ENCODE results near the gene DDX23. TPM values are rescaled to one million over a fixed set of nuclear protein-coding genes. Genes with fewer than 3 reads are reported as not detected.

DDX23 gene
- total RNA-seq, 4 donors from 2014 or later, result 66.8 to 85.8 (median 73.0) TPM

GRCh38 chr12:48831257-48831656 is 20.7 kb downstream of the DDX23 start:
- 63 to 83% methylated on average over 3 to 6 of the region's 6 CpGs for WGBS, 2 donors (ENCODE audit: low coverage in 1 of 2)
- no peak for ATAC-seq

DNA sequence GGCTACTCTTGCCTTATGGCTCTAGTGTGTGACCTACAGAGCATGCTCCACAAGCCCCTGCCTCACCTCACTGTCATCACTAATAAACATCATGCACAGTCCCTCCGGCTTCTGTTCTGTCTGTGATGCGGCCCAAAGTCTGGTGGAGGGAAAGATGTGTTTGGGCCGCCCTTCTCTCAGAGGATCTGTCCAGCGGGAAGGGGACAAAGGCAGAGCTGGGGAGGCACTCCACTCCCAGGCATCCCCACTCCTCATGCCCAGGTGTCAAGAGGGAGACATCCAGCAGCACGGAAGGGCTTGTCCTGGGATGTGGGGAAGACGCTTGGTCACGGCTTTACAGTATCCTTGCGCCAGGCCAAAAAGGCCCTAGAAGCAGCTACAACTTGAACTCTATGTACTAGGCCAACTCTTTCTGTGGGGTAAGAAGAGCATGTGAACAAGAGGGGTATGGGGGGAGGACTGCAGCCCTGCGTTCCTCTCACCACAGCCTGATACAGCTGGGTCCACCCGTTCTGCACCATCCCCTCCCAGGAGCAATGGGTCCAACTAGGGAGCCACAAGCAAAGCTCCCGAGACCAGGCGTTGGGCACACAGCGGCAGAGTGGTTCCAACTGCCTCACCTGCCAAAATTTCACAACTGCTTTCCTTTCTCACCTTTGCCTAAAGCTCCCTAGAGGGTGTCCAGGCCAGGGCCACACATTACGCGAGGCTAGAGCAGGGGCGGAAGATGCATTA is 23.0 kb downstream of the DDX23 start:
- no peak for ATAC-seq
- Histone ChIP-seq H3K4me3 (no peak overlapping the region), H3K9me3 (no peaks in the 10 kb centered on the region), H3K4me1 (no peaks in the 10 kb centered on the region), H3K27me3 (no peaks in the 10 kb centered on the region), H3K27ac (no peak overlapping the region), H3K36me3 (peaks cover 0 to 100% of the 10 kb centered on the region in 2 donors)
- no peak for TF ChIP-seq EP300 (IDR thresholded peaks at IDR 0.05)
- 74 to 95% methylated on average over 4 to 7 of the region's 16 CpGs for WGBS, 2 donors (ENCODE audit: low coverage in 1 of 2)

More at GRCh38 chr12:48831257-48831656, 20.7 kb downstream of the DDX23 start:
- TF ChIP-seq POLR2A (IDR thresholded peaks at IDR 0.05) (no peak), EP300 (IDR thresholded peaks at IDR 0.05) (no peak), POLR2AphosphoS5 (IDR thresholded peaks at IDR 0.05) (no peak)
- TF ChIP-seq, protein P1, sequence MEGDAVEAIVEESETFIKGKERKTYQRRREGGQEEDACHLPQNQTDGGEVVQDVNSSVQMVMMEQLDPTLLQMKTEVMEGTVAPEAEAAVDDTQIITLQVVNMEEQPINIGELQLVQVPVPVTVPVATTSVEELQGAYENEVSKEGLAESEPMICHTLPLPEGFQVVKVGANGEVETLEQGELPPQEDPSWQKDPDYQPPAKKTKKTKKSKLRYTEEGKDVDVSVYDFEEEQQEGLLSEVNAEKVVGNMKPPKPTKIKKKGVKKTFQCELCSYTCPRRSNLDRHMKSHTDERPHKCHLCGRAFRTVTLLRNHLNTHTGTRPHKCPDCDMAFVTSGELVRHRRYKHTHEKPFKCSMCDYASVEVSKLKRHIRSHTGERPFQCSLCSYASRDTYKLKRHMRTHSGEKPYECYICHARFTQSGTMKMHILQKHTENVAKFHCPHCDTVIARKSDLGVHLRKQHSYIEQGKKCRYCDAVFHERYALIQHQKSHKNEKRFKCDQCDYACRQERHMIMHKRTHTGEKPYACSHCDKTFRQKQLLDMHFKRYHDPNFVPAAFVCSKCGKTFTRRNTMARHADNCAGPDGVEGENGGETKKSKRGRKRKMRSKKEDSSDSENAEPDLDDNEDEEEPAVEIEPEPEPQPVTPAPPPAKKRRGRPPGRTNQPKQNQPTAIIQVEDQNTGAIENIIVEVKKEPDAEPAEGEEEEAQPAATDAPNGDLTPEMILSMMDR (IDR thresholded peaks at IDR 0.05), result no peak
- Histone ChIP-seq H3K27me3 (no peaks in the 10 kb centered on the region), H3K4me1 (no peaks in the 10 kb centered on the region), H3K9me3 (no peaks in the 10 kb centered on the region), H3K36me3 (peaks cover 0 to 100% of the 10 kb centered on the region in 2 donors), H3K27ac (no peak overlapping the region), H3K4me3 (no peak overlapping the region)

GRCh38 chr12:48828293-48828692 is 23.7 kb downstream of the DDX23 start:
- Histone ChIP-seq H3K36me3 (peaks cover 0 to 100% of the 10 kb centered on the region in 2 donors), H3K9me3 (no peaks in the 10 kb centered on the region), H3K27me3 (no peaks in the 10 kb centered on the region), H3K4me1 (no peaks in the 10 kb centered on the region), H3K27ac (no peak overlapping the region), H3K4me3 (no peak overlapping the region)
- WGBS, 2 donors (ENCODE audit: low coverage in 1 of 2), result no CpG with 5 or more reads among the region's 2 CpGs
- TF ChIP-seq, protein P1 (IDR thresholded peaks at IDR 0.05), result no peak
- no peak for TF ChIP-seq EP300 (IDR thresholded peaks at IDR 0.05)
- TF ChIP-seq POLR2A (IDR thresholded peaks at IDR 0.05), result no peak
- TF ChIP-seq POLR2AphosphoS5 (IDR thresholded peaks at IDR 0.05), result no peak
- ATAC-seq, result no peak

- TF ChIP-seq, protein P1 (IDR thresholded peaks at IDR 0.05), result no peak
- TF ChIP-seq POLR2AphosphoS5 (IDR thresholded peaks at IDR 0.05), result no peak
- TF ChIP-seq POLR2A (IDR thresholded peaks at IDR 0.05), result no peak
- no peak for TF ChIP-seq EP300 (IDR thresholded peaks at IDR 0.05)
- H3K4me1 ChIP-seq, result no peaks in the 10 kb centered on the region
- H3K4me3 ChIP-seq, result no peak overlapping the region
- no peaks in the 10 kb centered on the region for H3K27me3 ChIP-seq
- no peak for ATAC-seq
- H3K36me3 ChIP-seq, result peaks cover 0 to 97% of the 10 kb centered on the region in 2 donors
- no CpG with 5 or more reads among the region's 17 CpGs for WGBS, 2 donors (ENCODE audit: low coverage in 1 of 2)
- no peaks in the 10 kb centered on the region for H3K9me3 ChIP-seq
- H3K27ac ChIP-seq, result no peak overlapping the region
Observed at GRCh38 chr12:48827513-48828096, 24.4 kb downstream of the DDX23 start.

DNA sequence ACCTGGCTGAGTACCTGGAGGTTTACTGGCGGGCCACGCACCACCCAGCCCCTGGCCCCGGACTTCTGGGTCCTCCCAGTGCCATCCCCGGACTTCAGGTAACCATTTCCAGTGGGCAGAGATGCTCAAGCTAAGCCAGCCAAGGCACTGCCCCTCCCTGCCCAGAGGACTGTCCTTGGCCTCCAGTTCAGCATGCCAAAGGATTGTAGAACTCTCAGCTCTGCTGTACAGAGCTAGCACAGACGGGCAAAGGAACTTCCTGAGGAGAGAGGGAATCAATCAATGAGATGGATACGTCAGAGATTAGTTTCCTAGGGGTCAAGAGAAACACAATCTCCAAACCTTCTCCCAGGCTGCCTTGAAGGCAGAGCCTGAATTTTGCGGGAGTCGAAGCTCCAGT is 24.9 kb downstream of the DDX23 start:
- no peaks in the 10 kb centered on the region for H3K4me1 ChIP-seq
- no peaks in the 10 kb centered on the region for H3K27me3 ChIP-seq
- no peak overlapping the region for H3K27ac ChIP-seq
- ATAC-seq, result no peak
- WGBS, 2 donors (ENCODE audit: low coverage in 1 of 2), result 52 to 66% methylated on average over 4 of the region's 8 CpGs
- H3K36me3 ChIP-seq, result peaks cover 0 to 91% of the 10 kb centered on the region in 2 donors
- H3K4me3 ChIP-seq, result no peak overlapping the region
- no peaks in the 10 kb centered on the region for H3K9me3 ChIP-seq
- TF ChIP-seq, protein P1 (IDR thresholded peaks at IDR 0.05), result no peak
- TF ChIP-seq POLR2A (IDR thresholded peaks at IDR 0.05) (no peak), POLR2AphosphoS5 (IDR thresholded peaks at IDR 0.05) (no peak), EP300 (IDR thresholded peaks at IDR 0.05) (no peak)
